Parathyroid adenoma (tissue), 2 donors: ENCODE data around the gene C1S.

Source experiments
- H2AFZ ChIP-seq: fragments of 300-600 bp; sonication (generic); one replicate; pipeline ENCODE4 v1.7.0; 2017; ENCODE audit warnings: antibody characterized with exemption, mild to moderate bottlenecking
- H3K27ac ChIP-seq: fragments of 300-600 bp; sonication (generic); one replicate; pipeline ENCODE4 v1.7.0; 2017
- H3K27me3 ChIP-seq: fragments of 300-600 bp; sonication (generic); one replicate; pipeline ENCODE4 v1.7.0; 2017; ENCODE audit warnings: low read length; ENCODE audit not compliant: control insufficient read depth, insufficient read depth
- H3K36me3 ChIP-seq: fragments of 300-600 bp; sonication (generic); one replicate; pipeline ENCODE4 v1.7.0; 2017; ENCODE audit warnings: low read length; ENCODE audit not compliant: control insufficient read depth, insufficient read depth
- H3K4me1 ChIP-seq: fragments of 300-600 bp; sonication (generic); one replicate; pipeline ENCODE4 v1.7.0; 2017; ENCODE audit warnings: control low read depth
- H3K4me2 ChIP-seq: fragments of 300-600 bp; sonication (generic); one replicate; pipeline ENCODE4 v1.7.0; 2017; ENCODE audit warnings: low read length
- H3K4me3 ChIP-seq: fragments of 300-600 bp; sonication (generic); one replicate; pipeline ENCODE4 v1.7.0; 2017; ENCODE audit warnings: low read depth, low read length
- H3K79me2 ChIP-seq: fragments of 300-600 bp; sonication (generic); one replicate; pipeline ENCODE4 v1.7.0; 2017; ENCODE audit warnings: control low read depth
- H3K9ac ChIP-seq: fragments of 300-600 bp; sonication (generic); one replicate; pipeline ENCODE4 v1.7.0; 2017; ENCODE audit warnings: mild to moderate bottlenecking
- H3K9me3 ChIP-seq: fragments of 300-600 bp; sonication (generic); one replicate; pipeline ENCODE4 v1.7.0; 2017; ENCODE audit warnings: low read length; ENCODE audit not compliant: control insufficient read depth
- CTCF ChIP-seq: fragments of 300-600 bp; sonication (generic); IDR thresholded peaks from one replicate; pipeline ENCODE4 v1.7.0; 2017; ENCODE audit warnings: antibody characterized with exemption, mild to moderate bottlenecking
- donor health status: primary hyperparathyroidism.

Gene C1S

GRCh38 chr12:7021956-7022355, 38.6 kb upstream of the C1S start:
- Histone ChIP-seq H3K4me3 (no peak overlapping the region), H3K9ac (no peak overlapping the region), H3K79me2 (peaks cover 7% of the 10 kb centered on the region), H3K4me2 (no peak overlapping the region), H2AFZ (no peak overlapping the region), H3K36me3 (no peaks in the 10 kb centered on the region), H3K9me3 (no peaks in the 10 kb centered on the region), H3K4me1 (peaks cover 10% of the 10 kb centered on the region), H3K27ac (no peak overlapping the region), H3K27me3 (no peaks in the 10 kb centered on the region)
- no peak for TF ChIP-seq CTCF

GRCh38 chr12:7023114-7023513, 37.4 kb upstream of the C1S start:
- Histone ChIP-seq H3K4me1 (peaks cover 5% of the 10 kb centered on the region), H3K79me2 (peaks cover 7% of the 10 kb centered on the region), H3K9me3 (no peaks in the 10 kb centered on the region), H3K27me3 (no peaks in the 10 kb centered on the region), H3K36me3 (no peaks in the 10 kb centered on the region), H3K4me3 (no peak overlapping the region), H3K9ac (no peak overlapping the region), H3K27ac (no peak overlapping the region), H3K4me2 (no peak overlapping the region), H2AFZ (no peak overlapping the region)
- TF ChIP-seq CTCF: no peak

- Histone ChIP-seq H3K79me2 (no peaks in the 10 kb centered on the region), H3K27ac (no peak overlapping the region), H3K4me2 (no peak overlapping the region), H3K9me3 (no peaks in the 10 kb centered on the region), H2AFZ (no peak overlapping the region), H3K36me3 (no peaks in the 10 kb centered on the region), H3K4me3 (no peak overlapping the region), H3K27me3 (no peaks in the 10 kb centered on the region), H3K9ac (no peak overlapping the region), H3K4me1 (no peaks in the 10 kb centered on the region)
- no peak for TF ChIP-seq CTCF
Observed at GRCh38 chr12:7026854-7027253, 33.7 kb upstream of the C1S start.

- H3K9ac ChIP-seq: no peak overlapping the region
- no peaks in the 10 kb centered on the region for H3K27me3 ChIP-seq
- no peak overlapping the region for H3K4me2 ChIP-seq
- no peak overlapping the region for H2AFZ ChIP-seq
- H3K9me3 ChIP-seq: no peaks in the 10 kb centered on the region
- no peak overlapping the region for H3K27ac ChIP-seq
- no peaks in the 10 kb centered on the region for H3K4me1 ChIP-seq
- TF ChIP-seq CTCF: no peak
- H3K79me2 ChIP-seq: no peaks in the 10 kb centered on the region
- H3K36me3 ChIP-seq: no peaks in the 10 kb centered on the region
- no peak overlapping the region for H3K4me3 ChIP-seq
Observed at GRCh38 chr12:7031306-7031705, 29.2 kb upstream of the C1S start.

- H3K4me3 ChIP-seq: no peak overlapping the region
- no peaks in the 10 kb centered on the region for H3K9me3 ChIP-seq
- TF ChIP-seq CTCF: no peak
- H2AFZ ChIP-seq: no peak overlapping the region
- H3K4me2 ChIP-seq: no peak overlapping the region
- no peaks in the 10 kb centered on the region for H3K4me1 ChIP-seq
- no peak overlapping the region for H3K9ac ChIP-seq
- no peaks in the 10 kb centered on the region for H3K79me2 ChIP-seq
- no peaks in the 10 kb centered on the region for H3K36me3 ChIP-seq
- no peaks in the 10 kb centered on the region for H3K27me3 ChIP-seq
- no peak overlapping the region for H3K27ac ChIP-seq
Observed at GRCh38 chr12:7032990-7033389, 27.5 kb upstream of the C1S start.
